ENCODE results near the gene OTOF.

The OTOF gene

GRCh38 chr2:26464390-26465265 is 13.3 kb downstream of the OTOF start:
- no peak for TF ChIP-seq JUND (IDR thresholded peaks at IDR 0.05; ENCODE audit: low read depth)
- DNase-seq (ENCODE audit: low read depth in 1 of 2, low spot score in 1 of 2), result no peak
- in situ Hi-C loops (cut with HindIII; ENCODE audit: low pct_unique_long_range_greater_than_20kb, low sequenced_read_pairs), result no loop called here

- TF ChIP-seq JUND (IDR thresholded peaks at IDR 0.05; ENCODE audit: low read depth), result no peak
- in situ Hi-C loops (cut with HindIII; ENCODE audit: low pct_unique_long_range_greater_than_20kb, low sequenced_read_pairs), result no loop called here
- DNase-seq (ENCODE audit: low read depth in 1 of 2, low spot score in 1 of 2), result peak in 1 of 2 experiments; percentile 26
Measured at GRCh38 chr2:26463244-26464192, 14.4 kb downstream of the OTOF start.

GRCh38 chr2:26462511-26463243 is 15.2 kb downstream of the OTOF start:
- TF ChIP-seq JUND (IDR thresholded peaks at IDR 0.05; ENCODE audit: low read depth), result no peak
- peak in 1 of 2 experiments; percentile 55 for DNase-seq (ENCODE audit: low read depth in 1 of 2, low spot score in 1 of 2)
- in situ Hi-C loops (cut with HindIII; ENCODE audit: low pct_unique_long_range_greater_than_20kb, low sequenced_read_pairs), result no loop called here

GRCh38 chr2:26462100-26462499 is 15.8 kb downstream of the OTOF start:
- no peak for TF ChIP-seq JUND (IDR thresholded peaks at IDR 0.05; ENCODE audit: low read depth)
- in situ Hi-C loops (cut with HindIII; ENCODE audit: low pct_unique_long_range_greater_than_20kb, low sequenced_read_pairs), result no loop called here
- DNase-seq (ENCODE audit: low read depth in 1 of 2, low spot score in 1 of 2), result no peak

- no peak for DNase-seq (ENCODE audit: low read depth in 1 of 2, low spot score in 1 of 2)
- in situ Hi-C loops (cut with HindIII; ENCODE audit: low pct_unique_long_range_greater_than_20kb, low sequenced_read_pairs), result no loop called here
- no peak for TF ChIP-seq JUND (IDR thresholded peaks at IDR 0.05; ENCODE audit: low read depth)
Measured at GRCh38 chr2:26461601-26462023, 16.3 kb downstream of the OTOF start.

GRCh38 chr2:26460613-26461031 is 17.3 kb downstream of the OTOF start:
- in situ Hi-C loops (cut with HindIII; ENCODE audit: low pct_unique_long_range_greater_than_20kb, low sequenced_read_pairs), result no loop called here
- TF ChIP-seq JUND (IDR thresholded peaks at IDR 0.05; ENCODE audit: low read depth), result no peak
- DNase-seq (ENCODE audit: low read depth in 1 of 2, low spot score in 1 of 2), result no peak

GRCh38 chr2:26459991-26460612 is 17.8 kb downstream of the OTOF start:
- no peak for DNase-seq (ENCODE audit: low read depth in 1 of 2, low spot score in 1 of 2)
- in situ Hi-C loops (cut with HindIII; ENCODE audit: low pct_unique_long_range_greater_than_20kb, low sequenced_read_pairs), result no loop called here
- TF ChIP-seq JUND (IDR thresholded peaks at IDR 0.05; ENCODE audit: low read depth), result no peak

- DNase-seq (ENCODE audit: low read depth in 1 of 2, low spot score in 1 of 2), result no peak
- no peak for TF ChIP-seq JUND (IDR thresholded peaks at IDR 0.05; ENCODE audit: low read depth)
- in situ Hi-C loops (cut with HindIII; ENCODE audit: low pct_unique_long_range_greater_than_20kb, low sequenced_read_pairs), result no loop called here
Measured at GRCh38 chr2:26458365-26459042, 19.4 kb downstream of the OTOF start.

GRCh38 chr2:26457695-26458364 is 20.1 kb downstream of the OTOF start:
- TF ChIP-seq JUND (IDR thresholded peaks at IDR 0.05; ENCODE audit: low read depth), result no peak
- DNase-seq (ENCODE audit: low read depth in 1 of 2, low spot score in 1 of 2), result no peak
- in situ Hi-C loops (cut with HindIII; ENCODE audit: low pct_unique_long_range_greater_than_20kb, low sequenced_read_pairs), result no loop called here

- TF ChIP-seq JUND (IDR thresholded peaks at IDR 0.05; ENCODE audit: low read depth), result no peak
- in situ Hi-C loops (cut with HindIII; ENCODE audit: low pct_unique_long_range_greater_than_20kb, low sequenced_read_pairs), result no loop called here
- no peak for DNase-seq (ENCODE audit: low read depth in 1 of 2, low spot score in 1 of 2)
Measured at GRCh38 chr2:26457251-26457666, 20.7 kb downstream of the OTOF start.
